Activated CD4-positive, alpha-beta T cell treated with anti-CD3 and anti-CD28 coated beads, Interleukin-2, amount 50 U/mL, for 1 hour (primary cell): ENCODE data around the gene PDHX.
"Not testable (repeated sequence)": the region's sequence is repeated elsewhere in the genome, so short reads cannot be mapped to it uniquely, and the experiment has no call there.

Source experiments
- DNase-seq: peaks from one replicate; pipeline ENCODE4 v3.0.0-alpha.2; 2020

Gene PDHX

DNA sequence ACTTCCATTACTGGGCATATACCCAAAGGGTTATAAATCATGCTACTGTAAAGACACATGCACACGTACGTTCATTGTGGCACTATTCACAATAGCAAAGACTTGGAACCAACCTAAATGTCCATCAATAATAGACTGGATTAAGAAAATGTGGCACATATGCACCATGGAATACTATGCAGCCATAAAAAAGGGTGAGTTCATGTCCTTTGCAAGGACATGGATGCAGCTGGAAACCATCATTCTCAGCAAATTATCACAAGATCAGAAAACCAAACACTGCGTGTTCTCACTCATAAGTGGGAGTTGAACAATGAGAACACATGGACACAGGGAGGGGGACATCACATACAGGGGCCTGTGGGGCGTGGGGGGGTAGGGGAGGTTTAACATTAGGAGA lies 111.6 kb downstream of the PDHX start:
- DNase-seq: not testable (repeated sequence)

DNA sequence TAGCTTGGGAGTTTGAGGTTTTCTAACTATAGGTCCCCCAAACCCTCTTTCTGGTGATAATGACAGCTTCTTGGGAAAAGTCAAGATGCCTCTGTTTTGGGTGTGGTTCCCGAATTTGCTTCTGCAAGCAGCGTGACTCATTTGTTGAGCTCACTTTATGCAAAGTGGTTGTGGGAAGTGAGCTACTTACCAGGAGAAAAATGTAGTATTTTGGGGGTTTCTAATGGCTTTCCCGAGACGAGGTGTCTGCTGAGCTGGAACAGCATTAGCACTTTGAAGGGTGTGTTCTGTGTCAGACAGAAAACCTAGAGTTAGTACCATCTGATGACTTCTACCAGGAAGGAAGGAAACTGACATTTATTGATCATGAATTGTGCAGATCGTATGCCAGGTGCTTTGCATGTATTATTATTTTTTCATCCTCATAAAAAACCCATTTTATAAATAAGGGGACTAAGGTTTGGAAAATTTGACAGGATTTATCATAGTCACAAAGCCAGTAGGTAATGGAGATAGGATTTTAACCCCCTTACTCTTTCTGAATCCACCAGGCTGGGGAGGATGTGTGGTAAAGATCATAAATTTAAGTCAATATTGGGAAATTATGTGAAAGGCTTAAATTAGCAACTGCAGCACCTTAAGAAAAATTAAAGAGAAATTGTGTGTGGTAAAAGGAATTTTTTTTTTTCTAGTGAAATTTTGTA lies 113.7 kb downstream of the PDHX start:
- peak; percentile 21 for DNase-seq

DNA sequence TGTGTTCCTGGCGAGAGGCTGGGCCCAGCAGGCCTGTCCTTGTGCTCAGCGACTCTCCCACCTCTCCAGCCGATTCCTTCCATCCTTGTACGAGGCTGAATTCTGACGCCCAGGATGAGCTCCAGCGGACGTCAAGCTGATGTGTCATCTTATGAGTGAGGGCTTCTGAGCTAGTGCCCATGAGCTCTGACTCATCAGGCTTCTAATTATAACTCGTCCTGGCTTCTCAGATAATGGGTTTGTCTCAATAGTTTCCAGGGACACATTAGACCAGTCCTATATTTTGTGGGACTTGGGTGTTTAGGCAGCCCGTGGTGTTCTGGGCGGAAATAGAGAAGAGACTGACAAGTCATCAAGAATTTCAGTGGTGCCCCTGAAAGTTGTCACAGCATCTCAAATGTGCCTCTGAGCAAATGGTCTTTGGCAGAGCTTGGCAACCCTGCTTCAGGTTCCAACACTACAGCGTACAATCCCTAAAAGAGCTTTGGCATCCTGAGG lies 114.3 kb downstream of the PDHX start:
- peak; percentile 30 for DNase-seq

DNA sequence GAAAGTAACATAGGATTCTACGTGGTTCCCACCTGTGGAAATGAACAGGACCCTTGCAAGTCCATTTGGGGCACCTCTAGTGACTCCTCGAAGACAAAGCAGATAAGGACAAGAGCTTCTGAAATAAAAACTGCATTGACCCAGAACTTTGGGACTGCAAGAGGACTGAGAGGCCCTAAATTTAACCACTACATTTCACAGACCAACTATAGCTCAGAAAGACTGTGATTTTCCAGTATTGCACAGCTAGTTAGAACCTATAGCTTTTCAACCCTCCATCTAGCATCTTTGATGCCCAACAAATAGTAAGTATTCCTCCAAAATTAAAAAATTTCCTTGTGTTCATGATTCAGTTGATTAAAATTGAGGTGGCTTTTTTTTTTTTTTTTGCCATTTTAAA lies 114.9 kb downstream of the PDHX start:
- no peak for DNase-seq

DNA sequence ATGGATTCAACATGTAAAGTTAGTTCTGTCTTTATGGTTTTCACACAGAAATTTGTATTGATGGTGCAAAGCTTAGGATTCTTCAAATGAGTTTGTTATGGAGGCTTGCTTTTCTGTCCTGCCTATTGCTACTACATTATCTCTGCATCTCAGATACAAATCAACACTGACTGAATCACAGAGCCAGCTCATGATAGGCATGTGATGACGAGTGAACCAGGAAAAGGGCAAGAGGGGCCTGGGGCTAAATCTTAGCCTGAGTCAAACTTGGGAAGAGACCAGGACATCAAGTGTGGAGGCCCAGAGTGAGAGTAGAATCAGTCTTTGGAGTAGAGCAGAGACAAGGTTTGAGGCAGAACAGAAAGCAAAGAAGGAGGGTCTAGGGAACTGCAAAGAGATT lies 115.4 kb downstream of the PDHX start:
- no peak for DNase-seq

DNA sequence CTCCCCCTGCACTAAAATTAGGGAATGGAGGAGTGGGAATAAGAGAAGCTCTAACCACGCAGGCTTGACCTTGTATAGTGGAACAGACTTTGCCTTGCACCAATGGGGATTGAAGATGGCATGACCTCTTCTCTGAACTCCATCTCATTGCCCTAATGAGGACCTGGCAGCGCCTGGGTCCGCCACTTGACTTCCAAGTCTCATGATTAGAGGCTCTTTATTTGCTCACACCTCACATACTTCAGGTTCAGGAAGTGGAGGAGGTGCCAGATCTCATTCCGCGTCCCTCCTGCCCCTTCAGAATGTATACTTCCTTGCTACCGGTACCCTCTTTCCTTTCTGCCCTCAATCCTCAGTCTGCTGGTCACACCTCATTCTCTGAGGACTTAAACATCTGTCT lies 116.6 kb downstream of the PDHX start:
- DNase-seq: no peak

DNA sequence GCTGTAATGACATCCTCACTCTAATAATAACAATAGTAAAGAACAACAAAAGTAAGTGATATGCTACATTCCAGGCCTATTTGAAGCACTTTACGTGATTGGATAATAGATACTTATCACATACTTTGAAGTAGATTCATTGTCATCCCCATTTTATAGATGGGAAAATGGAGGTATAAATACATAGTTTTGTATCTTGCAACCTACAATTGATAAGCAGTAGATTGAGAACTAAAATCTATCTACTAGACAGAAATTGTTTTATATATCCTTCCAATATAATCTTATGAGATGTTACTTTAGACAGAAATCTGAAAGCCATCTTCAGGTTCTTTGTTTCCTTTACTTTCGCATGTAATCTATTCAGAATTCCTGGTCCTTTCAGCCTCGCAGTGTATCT lies 118.0 kb downstream of the PDHX start:
- no peak for DNase-seq

DNA sequence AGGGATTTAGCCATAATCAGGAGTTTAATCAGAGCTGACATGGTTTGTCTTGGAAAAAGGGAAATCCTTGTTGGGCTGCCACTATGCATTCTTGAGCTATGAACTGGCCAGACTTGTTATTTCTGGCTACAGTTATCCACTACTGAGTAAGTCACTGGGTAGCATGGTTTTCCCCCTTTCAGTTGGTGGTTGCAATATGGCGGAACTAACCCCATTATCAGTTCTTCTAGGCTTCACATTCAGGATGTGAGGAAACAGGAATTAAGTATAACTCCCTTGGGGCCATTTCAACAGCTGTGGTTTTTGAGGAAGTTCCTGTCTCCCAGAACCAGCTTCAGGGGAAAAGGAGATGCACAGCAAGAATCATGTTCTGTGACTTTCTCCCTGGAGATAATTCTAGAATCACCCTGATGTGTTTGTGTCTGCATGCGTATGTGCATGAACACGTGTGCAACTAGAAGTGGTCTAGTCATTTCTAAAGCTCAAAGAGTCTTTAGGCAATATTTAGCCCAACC lies 119.5 kb downstream of the PDHX start:
- no peak for DNase-seq

DNA sequence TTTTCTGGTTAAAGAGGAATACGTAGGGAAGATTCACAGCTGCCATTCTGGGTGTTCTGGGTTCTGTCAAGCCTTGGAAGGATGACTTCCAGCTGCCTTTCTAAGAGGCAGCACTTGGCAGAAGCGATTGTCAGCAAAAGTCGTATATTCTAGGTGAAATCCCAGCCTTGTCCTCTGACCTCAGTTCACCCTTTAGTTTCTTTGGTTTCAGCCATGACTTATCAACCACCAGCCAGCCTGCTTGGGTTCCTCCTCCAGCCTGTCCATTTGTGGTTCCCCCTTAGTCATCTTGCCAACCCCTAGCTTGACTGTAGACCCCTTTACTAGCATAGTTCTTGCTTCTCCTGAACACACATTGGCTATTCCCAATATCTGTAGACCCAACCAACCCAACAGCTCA lies 120.2 kb downstream of the PDHX start:
- no peak for DNase-seq

DNA sequence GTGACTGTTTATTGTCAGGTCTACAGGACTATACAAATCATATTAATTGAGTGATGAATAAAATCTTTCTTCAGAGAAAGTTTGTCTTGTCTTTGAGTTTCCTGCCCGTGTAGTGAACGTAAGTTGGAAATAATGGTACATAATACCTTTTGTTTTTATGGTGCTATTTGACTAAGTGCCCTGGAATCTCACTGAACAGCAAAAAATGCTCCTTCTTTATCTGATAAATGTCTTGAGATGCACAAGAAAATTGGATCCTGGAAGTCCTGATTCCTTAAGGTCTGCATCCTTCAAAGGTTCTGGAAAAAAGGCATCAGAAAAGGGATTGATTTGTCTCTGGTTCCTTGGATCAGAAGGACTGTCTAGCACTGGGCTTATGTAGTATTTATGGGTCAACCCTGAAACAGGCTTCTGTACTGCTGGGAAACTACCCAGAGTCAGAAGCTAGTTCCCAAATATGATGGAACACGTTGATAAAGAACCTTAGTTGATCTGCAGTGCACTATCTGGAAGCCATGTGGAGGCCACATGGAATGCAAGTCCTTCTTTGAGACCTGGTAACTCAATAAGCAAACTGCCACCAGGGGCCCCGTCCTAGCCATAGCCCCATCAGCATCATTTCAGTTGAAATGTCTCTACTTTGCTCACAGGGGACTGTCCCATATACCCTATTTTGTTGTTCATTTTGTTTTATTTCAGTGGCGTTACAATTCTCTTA lies 122.0 kb downstream of the PDHX start:
- no peak for DNase-seq

DNA sequence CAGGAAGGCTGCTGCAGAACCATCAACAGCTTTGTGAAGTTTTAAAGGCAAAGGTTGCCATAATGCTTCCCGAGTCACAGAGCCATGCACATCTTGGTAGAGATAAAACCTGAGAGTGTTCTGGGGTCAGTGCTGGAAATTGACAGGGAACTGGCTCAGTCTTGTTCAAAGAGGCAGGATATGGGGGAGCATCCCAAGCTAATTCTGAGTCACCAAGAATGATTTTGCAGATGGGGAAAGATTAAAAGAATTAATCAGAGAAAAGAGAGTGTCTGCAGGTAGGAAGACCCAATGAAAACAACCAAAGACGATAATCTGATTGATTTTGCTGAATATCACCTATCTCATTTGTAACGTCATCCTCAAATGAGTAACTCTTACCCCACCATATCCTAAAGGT lies 122.7 kb downstream of the PDHX start:
- no peak for DNase-seq

DNA sequence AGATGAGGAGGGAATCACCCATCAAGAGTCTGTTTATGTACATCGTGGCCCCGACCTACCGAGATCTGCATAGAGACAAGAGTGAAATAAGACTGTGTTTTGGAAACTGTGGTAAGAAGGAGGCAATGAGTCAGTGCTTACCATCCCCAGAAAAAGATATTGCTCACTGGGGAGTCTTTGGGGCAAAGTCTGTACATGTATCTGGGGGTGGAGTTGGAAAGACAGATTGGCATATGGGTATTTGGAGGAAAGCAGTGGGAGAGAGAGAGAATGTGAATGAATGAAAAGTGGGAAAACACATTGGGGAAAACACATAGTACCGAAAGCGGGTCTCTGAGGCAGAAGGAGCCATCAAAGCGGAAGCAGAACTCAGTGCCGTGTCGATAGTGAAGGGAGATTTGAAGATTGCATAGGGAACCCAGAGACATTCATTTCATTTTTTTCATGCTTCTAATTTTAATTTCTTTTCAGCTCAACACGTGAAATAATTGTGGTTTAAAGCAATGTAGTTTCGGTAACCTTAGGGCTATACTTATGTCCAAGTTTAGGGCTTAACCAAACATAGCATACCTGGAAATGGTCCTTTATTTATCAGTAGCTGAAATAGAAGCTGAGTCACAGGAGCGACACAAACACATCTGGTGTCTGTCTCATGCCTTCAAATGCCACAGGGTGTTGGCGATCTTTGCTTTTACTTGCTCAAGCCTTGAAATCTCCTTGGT lies 124.0 kb downstream of the PDHX start:
- DNase-seq: peak; percentile 60

DNA sequence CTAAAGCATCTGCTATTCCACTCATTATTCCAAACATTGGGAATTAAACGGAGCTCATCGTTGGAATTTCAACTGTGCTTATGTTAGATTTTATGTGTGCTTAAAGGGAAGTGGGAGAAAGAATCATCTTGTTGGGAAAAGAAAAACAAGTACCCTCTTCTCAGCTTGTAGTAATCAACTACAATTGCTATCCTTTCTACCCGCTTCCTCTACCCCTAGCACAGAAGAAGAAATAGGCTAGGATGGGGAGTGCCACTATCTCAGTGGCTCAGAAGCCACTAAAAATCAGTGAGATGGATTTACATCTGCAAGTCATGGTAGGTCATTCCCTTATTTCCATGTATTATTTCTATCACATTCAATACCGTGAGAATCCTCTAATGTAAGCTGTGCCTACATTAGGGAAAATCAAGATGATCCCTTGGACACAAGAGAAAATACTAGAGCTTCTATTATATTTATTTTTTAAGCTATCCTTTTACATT lies 124.7 kb downstream of the PDHX start:
- no peak for DNase-seq

DNA sequence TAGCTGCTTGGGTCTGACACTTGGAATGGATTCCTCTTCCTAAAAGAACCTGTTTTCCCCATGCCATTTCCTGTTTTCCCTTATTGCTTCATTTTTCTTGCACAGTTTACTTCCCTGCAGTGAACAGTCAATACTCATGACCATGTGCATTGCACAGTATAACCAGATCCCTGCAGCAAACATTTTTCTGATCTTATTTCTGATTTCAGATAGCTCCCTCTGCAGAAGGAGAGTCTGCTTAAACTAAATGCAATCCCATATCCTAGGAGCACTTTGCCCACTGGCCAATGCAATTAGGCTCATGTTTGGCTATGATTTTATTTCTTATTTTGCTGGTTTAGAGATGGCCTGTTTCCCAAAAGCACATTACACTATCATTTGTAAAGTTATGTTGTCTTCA lies 125.8 kb downstream of the PDHX start:
- no peak for DNase-seq

DNA sequence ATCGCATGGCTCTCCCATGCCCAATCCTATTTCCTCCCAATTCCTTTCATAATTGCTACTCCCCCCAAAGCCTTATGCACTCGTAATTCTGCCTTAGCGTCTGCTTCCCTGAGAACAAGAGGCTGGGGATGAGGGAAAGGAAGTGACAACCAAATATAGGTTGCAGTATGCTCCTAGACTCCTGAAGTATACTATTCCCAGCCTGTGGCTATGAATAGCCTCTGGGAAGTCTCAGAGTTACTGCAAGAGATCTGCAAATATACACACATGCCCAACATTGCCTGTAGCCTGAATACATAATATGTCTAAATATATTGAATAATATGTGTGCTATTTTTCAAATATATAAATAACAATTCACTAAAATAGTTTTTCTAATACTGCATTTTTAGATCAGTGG lies 126.5 kb downstream of the PDHX start:
- DNase-seq: no peak

DNA sequence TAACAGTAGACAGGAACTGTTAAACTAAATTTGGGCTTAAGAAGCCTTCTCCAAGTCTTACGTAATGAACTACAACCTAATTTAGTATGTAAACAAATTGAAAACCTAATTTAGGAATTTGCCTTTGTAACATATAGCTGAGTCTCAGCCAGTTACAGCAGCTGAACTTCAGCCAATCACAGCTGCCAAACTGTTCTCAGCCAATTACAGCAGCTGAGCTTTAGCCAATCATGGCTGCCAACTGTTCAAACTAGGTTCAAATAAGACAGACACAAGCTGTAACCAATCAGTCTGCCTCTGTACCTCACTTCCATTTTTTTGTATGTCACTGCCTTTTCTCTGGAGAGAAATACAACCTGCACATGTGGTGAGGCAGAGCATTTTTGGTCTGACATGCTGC lies 127.5 kb downstream of the PDHX start:
- DNase-seq: no peak

DNA sequence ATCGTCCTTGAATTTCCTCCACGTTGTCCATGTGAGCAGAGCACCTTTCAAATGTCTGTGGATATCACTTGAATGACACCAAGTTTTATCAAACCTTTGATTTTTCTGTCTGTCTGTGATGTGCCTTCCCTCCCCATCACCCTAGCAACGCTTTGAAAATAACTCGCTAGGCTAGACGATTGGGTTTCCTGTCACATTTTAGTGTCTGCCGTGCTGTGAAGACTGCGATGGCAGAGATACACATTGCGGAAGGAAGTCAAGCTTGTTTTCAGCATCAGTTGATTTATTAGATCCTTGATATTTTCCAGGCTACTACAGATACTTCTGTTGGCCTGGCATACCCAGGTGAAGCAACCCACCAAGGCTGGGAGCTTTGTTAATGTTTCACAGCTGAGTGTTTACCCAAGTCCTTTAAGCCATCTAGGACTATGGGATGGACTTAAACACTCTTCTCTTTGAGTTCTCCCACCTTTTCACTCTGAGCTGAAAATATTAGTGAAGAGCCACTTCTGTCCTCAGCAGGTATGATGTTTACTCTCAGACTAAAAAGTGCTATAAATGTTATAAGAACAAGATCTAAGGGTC lies 128.9 kb downstream of the PDHX start:
- DNase-seq: peak; percentile 67
